ENCODE results near the gene GAD1. TPM values are rescaled to one million over a fixed set of nuclear protein-coding genes. Genes with fewer than 3 reads are reported as not detected.

Gene GAD1
- total RNA-seq, 2 experiments from 2014 or later, result not detected

GRCh38 chr2:170842785-170843184, 26.1 kb downstream of the GAD1 start:
- H3K4me3 ChIP-seq (ENCODE audit: low read length), result no peak overlapping the region
- POLR2A ChIA-PET, result no interaction called here
- no peaks in the 10 kb centered on the region for H3K9me3 ChIP-seq (ENCODE audit: control insufficient read depth in 1 of 2, insufficient read depth in 1 of 2, low read length in 2 of 2)
- H3K4me1 ChIP-seq (ENCODE audit: insufficient read depth, low read length), result no peaks in the 10 kb centered on the region
- Mint-ChIP-seq H3K36me3 (ENCODE audit: low read depth) (no peaks in the 10 kb centered on the region), H3K4me3 (no peak overlapping the region), H3K27me3 (peaks cover 4% of the 10 kb centered on the region), H3K9me3 (no peaks in the 10 kb centered on the region), H3K4me1 (ENCODE audit: low read depth) (peaks cover 10% of the 10 kb centered on the region), H3K27ac (no peak overlapping the region)
- ATAC-seq (ENCODE audit: poor library complexity) (no peak), DNase-seq (no peak)
- H3K36me3 ChIP-seq (ENCODE audit: insufficient read depth, low read length), result no peaks in the 10 kb centered on the region
- peaks cover 0 to 5% of the 10 kb centered on the region in 2 experiments for H3K27me3 ChIP-seq (ENCODE audit: control insufficient read depth in 1 of 2, insufficient read depth in 2 of 2, low read length in 2 of 2)
- TF ChIP-seq, protein P1, sequence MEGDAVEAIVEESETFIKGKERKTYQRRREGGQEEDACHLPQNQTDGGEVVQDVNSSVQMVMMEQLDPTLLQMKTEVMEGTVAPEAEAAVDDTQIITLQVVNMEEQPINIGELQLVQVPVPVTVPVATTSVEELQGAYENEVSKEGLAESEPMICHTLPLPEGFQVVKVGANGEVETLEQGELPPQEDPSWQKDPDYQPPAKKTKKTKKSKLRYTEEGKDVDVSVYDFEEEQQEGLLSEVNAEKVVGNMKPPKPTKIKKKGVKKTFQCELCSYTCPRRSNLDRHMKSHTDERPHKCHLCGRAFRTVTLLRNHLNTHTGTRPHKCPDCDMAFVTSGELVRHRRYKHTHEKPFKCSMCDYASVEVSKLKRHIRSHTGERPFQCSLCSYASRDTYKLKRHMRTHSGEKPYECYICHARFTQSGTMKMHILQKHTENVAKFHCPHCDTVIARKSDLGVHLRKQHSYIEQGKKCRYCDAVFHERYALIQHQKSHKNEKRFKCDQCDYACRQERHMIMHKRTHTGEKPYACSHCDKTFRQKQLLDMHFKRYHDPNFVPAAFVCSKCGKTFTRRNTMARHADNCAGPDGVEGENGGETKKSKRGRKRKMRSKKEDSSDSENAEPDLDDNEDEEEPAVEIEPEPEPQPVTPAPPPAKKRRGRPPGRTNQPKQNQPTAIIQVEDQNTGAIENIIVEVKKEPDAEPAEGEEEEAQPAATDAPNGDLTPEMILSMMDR (IDR thresholded peaks at IDR 0.05), result no peak
- H3K27ac ChIP-seq (ENCODE audit: low read depth in 1 of 2, low read length in 2 of 2), result no peak overlapping the region
- CTCF ChIA-PET, result no interaction called here
- intact Hi-C loops (cut with DNase I, micrococcal nuclease), result no loop called here

DNA sequence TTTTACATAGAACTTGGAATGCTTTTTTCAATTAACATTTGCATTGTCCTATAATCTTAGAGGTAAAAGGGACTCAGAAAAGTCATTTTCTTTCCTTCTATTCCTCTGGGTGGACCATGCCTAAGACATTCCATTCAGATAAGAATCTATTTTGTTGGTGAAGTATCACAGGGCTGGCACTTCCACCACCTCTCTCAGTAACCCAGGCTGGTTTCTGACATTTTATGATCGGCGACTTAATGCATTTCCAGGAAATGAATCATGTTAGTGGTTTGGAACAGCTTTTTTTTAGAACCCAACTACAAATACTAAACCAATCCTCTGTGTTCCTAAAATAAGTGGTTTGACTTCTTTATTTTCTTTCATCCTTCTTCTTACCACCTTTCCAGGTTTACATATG, 27.0 kb downstream of the GAD1 start:
- ATAC-seq (ENCODE audit: poor library complexity) (no peak), DNase-seq (peak in 1 of 14 experiments; percentile 42)
- ChIA-PET POLR2A (no interaction called here), CTCF (no interaction called here)
- Histone ChIP-seq H3K4me1 (ENCODE audit: insufficient read depth, low read length) (no peaks in the 10 kb centered on the region), H3K9me3 (ENCODE audit: control insufficient read depth in 1 of 2, insufficient read depth in 1 of 2, low read length in 2 of 2) (no peaks in the 10 kb centered on the region), H3K27me3 (ENCODE audit: control insufficient read depth in 1 of 2, insufficient read depth in 2 of 2, low read length in 2 of 2) (peaks cover 0 to 5% of the 10 kb centered on the region in 2 experiments), H3K4me3 (ENCODE audit: low read length) (no peak overlapping the region), H3K27ac (ENCODE audit: low read depth in 1 of 2, low read length in 2 of 2) (no peak overlapping the region), H3K36me3 (ENCODE audit: insufficient read depth, low read length) (no peaks in the 10 kb centered on the region)
- H3K9me3 Mint-ChIP-seq, result no peaks in the 10 kb centered on the region
- H3K27me3 Mint-ChIP-seq, result peaks cover 1% of the 10 kb centered on the region
- H3K36me3 Mint-ChIP-seq (ENCODE audit: low read depth), result no peaks in the 10 kb centered on the region
- peaks cover 10% of the 10 kb centered on the region for H3K4me1 Mint-ChIP-seq (ENCODE audit: low read depth)
- TF ChIP-seq, protein P1 (IDR thresholded peaks at IDR 0.05), result no peak
- H3K4me3 Mint-ChIP-seq, result no peak overlapping the region
- no peak overlapping the region for H3K27ac Mint-ChIP-seq
- intact Hi-C loops (cut with DNase I, micrococcal nuclease), result no loop called here

DNA sequence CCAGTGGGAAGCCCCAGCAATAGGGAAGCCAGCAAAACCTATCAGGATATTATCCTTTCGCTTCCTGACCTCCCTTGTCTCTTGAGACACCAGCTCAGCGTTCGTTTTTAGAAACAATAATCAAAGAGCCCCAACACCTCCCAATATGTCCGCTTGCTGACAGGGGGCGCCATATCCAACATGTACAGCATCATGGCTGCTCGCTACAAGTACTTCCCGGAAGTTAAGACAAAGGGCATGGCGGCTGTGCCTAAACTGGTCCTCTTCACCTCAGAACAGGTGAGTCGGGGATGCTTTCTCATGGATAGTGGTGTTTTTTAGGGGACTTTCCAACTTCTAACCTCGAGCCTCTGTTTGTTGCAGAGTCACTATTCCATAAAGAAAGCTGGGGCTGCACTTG, 28.7 kb downstream of the GAD1 start:
- Histone ChIP-seq H3K27me3 (ENCODE audit: control insufficient read depth in 1 of 2, insufficient read depth in 2 of 2, low read length in 2 of 2) (peaks cover 0 to 5% of the 10 kb centered on the region in 2 experiments), H3K4me1 (ENCODE audit: insufficient read depth, low read length) (no peaks in the 10 kb centered on the region), H3K4me3 (ENCODE audit: low read length) (no peak overlapping the region), H3K27ac (ENCODE audit: low read depth in 1 of 2, low read length in 2 of 2) (no peak overlapping the region), H3K36me3 (ENCODE audit: insufficient read depth, low read length) (no peaks in the 10 kb centered on the region), H3K9me3 (ENCODE audit: control insufficient read depth in 1 of 2, insufficient read depth in 1 of 2, low read length in 2 of 2) (no peaks in the 10 kb centered on the region)
- peaks cover 10% of the 10 kb centered on the region for H3K4me1 Mint-ChIP-seq (ENCODE audit: low read depth)
- intact Hi-C loops (cut with DNase I, micrococcal nuclease), result no loop called here
- H3K9me3 Mint-ChIP-seq, result no peaks in the 10 kb centered on the region
- no peaks in the 10 kb centered on the region for H3K36me3 Mint-ChIP-seq (ENCODE audit: low read depth)
- no peak overlapping the region for H3K27ac Mint-ChIP-seq
- no peaks in the 10 kb centered on the region for H3K27me3 Mint-ChIP-seq
- DNase-seq (no peak), ATAC-seq (ENCODE audit: poor library complexity) (no peak)
- ChIA-PET CTCF (interaction anchor here (0.8 kb wide), 1 partner anchor 27 kb away, joined by 3 read pairs; no protein-coding TSS in a partner anchor), POLR2A (no interaction called here)
- TF ChIP-seq, protein P1 (IDR thresholded peaks at IDR 0.05), result no peak
- no peak overlapping the region for H3K4me3 Mint-ChIP-seq

All from CD4-positive, alpha-beta T cell (primary cell).